C4-2B (cell line): Measurements from ENCODE around the gene SLC10A3.
A peak's percentile ranks its signal among the peaks of the same experiment; 100 is the strongest.

Experiments used
- H3K27ac ChIP-seq: fragments of 450-650 bp; 2 replicates; pipeline ENCODE4 v1.5.1; 2017
- CTCF ChIP-seq: fragments of 450-650 bp; conservative IDR thresholded peaks from 2 replicates; pipeline ENCODE4 v1.5.1; 2017; ENCODE audit warnings: mild to moderate bottlenecking
- ZFX ChIP-seq: fragments of 450-650 bp; IDR thresholded peaks from 2 replicates; pipeline ENCODE4 v1.6.1; 2017

SLC10A3 gene

GRCh38 chrX:154529206-154529612 is 38.8 kb upstream of the SLC10A3 start:
- no peak overlapping the region for H3K27ac ChIP-seq
- no peak for TF ChIP-seq CTCF
- TF ChIP-seq ZFX: no peak

- TF ChIP-seq CTCF (peak; percentile 63), ZFX (no peak)
- H3K27ac ChIP-seq: peak overlapping the region; percentile 60
Observed at GRCh38 chrX:154526901-154527675, 36.7 kb upstream of the SLC10A3 start.

- peak overlapping the region; percentile 2; the same call in 1 of the 2 replicates for H3K27ac ChIP-seq
- TF ChIP-seq CTCF (no peak), ZFX (no peak)
Observed at GRCh38 chrX:154525606-154526490, 35.4 kb upstream of the SLC10A3 start.

GRCh38 chrX:154519389-154519788 is 29.0 kb upstream of the SLC10A3 start:
- TF ChIP-seq ZFX: no peak
- no peak for TF ChIP-seq CTCF
- no peak overlapping the region for H3K27ac ChIP-seq

GRCh38 chrX:154517101-154517781 is 26.8 kb upstream of the SLC10A3 start:
- TF ChIP-seq CTCF: no peak
- peak overlapping the region; percentile 89 for H3K27ac ChIP-seq

GRCh38 chrX:154516656-154517100 is 26.2 kb upstream of the SLC10A3 start:
- peak overlapping the region; percentile 89 for H3K27ac ChIP-seq
- no peak for TF ChIP-seq CTCF
- TF ChIP-seq ZFX: no peak
